ENCODE data around the gene ICAM1. TPM values are rescaled to one million over a fixed set of nuclear protein-coding genes. Genes with fewer than 3 reads are reported as not detected.

ICAM1 gene
- total and polyA plus RNA-seq, 2 of the 13 experiments (the other 11 are each of a cell fraction or from before 2014, with no cell fraction given): 37.9 to 98.4 TPM

GRCh38 chr19:10286803-10287737, 16.1 kb downstream of the ICAM1 start, which contains the start of gene ICAM4 (continued):
- TF ChIP-seq GABPB1 (CRISPR knock-in tag; IDR thresholded peaks at IDR 0.05): peak; percentile 39; the same call in 1 of the 2 replicates
- no peak for TF ChIP-seq IRF1 (CRISPR knock-in tag; IDR thresholded peaks at IDR 0.05; ENCODE audit: low read depth)
- TF ChIP-seq ZNF407 (CRISPR knock-in tag; IDR thresholded peaks at IDR 0.05; ENCODE audit: not compliant biosample characterization): peak; percentile 22
- no peak for TF ChIP-seq ZNF83 (CRISPR knock-in tag; IDR thresholded peaks at IDR 0.05; ENCODE audit: borderline replicate concordance)
- no peak; the same call in 1 of the 2 replicates for TF ChIP-seq ZBTB20 (CRISPR knock-in tag; IDR thresholded peaks at IDR 0.05; ENCODE audit: borderline replicate concordance, low read depth)
- no peak for TF ChIP-seq GLI4 (CRISPR knock-in tag; IDR thresholded peaks at IDR 0.05; ENCODE audit: borderline replicate concordance)
- TF ChIP-seq ZNF24 (IDR thresholded peaks at IDR 0.05): no peak
- peak; percentile 1; the same call in 1 of the 2 replicates for TF ChIP-seq ATF7-NPFF (CRISPR knock-in tag; IDR thresholded peaks at IDR 0.05; ENCODE audit: low read depth)
- TF ChIP-seq TBP (CRISPR knock-in tag; IDR thresholded peaks at IDR 0.05): no peak
- TF ChIP-seq NFYB (CRISPR knock-in tag; IDR thresholded peaks at IDR 0.05): no peak
- no peak for TF ChIP-seq CREB1 (IDR thresholded peaks at IDR 0.05)
- TF ChIP-seq CREB1 (CRISPR knock-in tag; IDR thresholded peaks at IDR 0.05): no peak
- TF ChIP-seq ARID3A (IDR thresholded peaks at IDR 0.05; ENCODE audit: low read depth, low read length): no peak
- peak; percentile 58; the same call in 1 of the 2 replicates for TF ChIP-seq TSC22D2 (CRISPR knock-in tag; IDR thresholded peaks at IDR 0.05; ENCODE audit: borderline replicate concordance)
- peak; percentile 54; the same call in 1 of the 2 replicates for TF ChIP-seq ERF (CRISPR knock-in tag; IDR thresholded peaks at IDR 0.05)
- TF ChIP-seq ZNF549 (CRISPR knock-in tag; IDR thresholded peaks at IDR 0.05): no peak
- no peak for TF ChIP-seq DMAP1 (CRISPR knock-in tag; IDR thresholded peaks at IDR 0.05)
- TF ChIP-seq ZFP37 (CRISPR knock-in tag; IDR thresholded peaks at IDR 0.05; ENCODE audit: borderline replicate concordance): no peak

All from HepG2 (cell line).